PC-9 (cell line): ENCODE results near the gene WNK1. TPM values are rescaled to one million over a fixed set of nuclear protein-coding genes. Genes with fewer than 3 reads are reported as not detected.
A peak's percentile ranks its signal among the peaks of the same experiment; 100 is the strongest.

Experiments
- BruUV-seq: library from RNA; stranded (reverse); fragments of 400-500 nt; replicated peaks from 2 replicates; lab custom pipeline; 2021; lab: Mats Ljungman, UMichigan
- CTCF ChIA-PET: fragments of 300-600 bp; sonication (Branson Sonifier 250); formaldehyde crosslinking; loops from one replicate; lab custom pipeline; 2022; ENCODE audit warnings: antibody characterized with exemption; lab: Charles Lee
- POLR2A ChIA-PET: fragments of 300-600 bp; sonication (Branson Sonifier 250); formaldehyde crosslinking; loops from one replicate; lab custom pipeline; 2022; ENCODE audit warnings: antibody characterized with exemption; ENCODE audit not compliant: unreplicated experiment; lab: Charles Lee
- DNase-seq, 2 experiments: peaks; one replicate each; pipeline versions ENCODE4 v3.0.0 to v3.0.0-alpha.2; 2015 to 2022; ENCODE audit warnings: mixed read lengths in 1 of 2
- H2AFZ ChIP-seq: fragments of 200-600 bp; sonication (generic); 2 replicates; pipeline ENCODE4 v1.8.1; 2017; ENCODE audit warnings: antibody characterized with exemption
- H3F3A ChIP-seq: fragments of 200-600 bp; sonication (generic); 2 replicates; pipeline ENCODE4 v1.8.1; 2017; ENCODE audit warnings: antibody characterized with exemption, mild to moderate bottlenecking, low read depth; ENCODE audit not compliant: insufficient read depth
- H3K27ac ChIP-seq: fragments of 200-600 bp; sonication (generic); 2 replicates; pipeline ENCODE4 v1.6.1; 2016; ENCODE audit warnings: mixed run types
- H3K27me3 ChIP-seq: fragments of 200-600 bp; sonication (generic); 2 replicates; pipeline ENCODE4 v1.6.1; 2016; ENCODE audit warnings: low read depth, mixed run types; ENCODE audit not compliant: insufficient read depth
- H3K36me3 ChIP-seq: fragments of 200-600 bp; sonication (generic); 2 replicates; pipeline ENCODE4 v1.6.1; 2016; ENCODE audit warnings: low read depth, mixed run types
- H3K4me1 ChIP-seq: fragments of 200-600 bp; sonication (generic); replicated peaks from 2 replicates; pipeline ENCODE4 v1.6.1; 2016; ENCODE audit warnings: mixed run types; ENCODE audit not compliant: insufficient read depth
- H3K4me2 ChIP-seq: fragments of 200-600 bp; sonication (generic); 2 replicates; pipeline ENCODE4 v1.6.1; 2017; ENCODE audit warnings: mixed run types
- H3K4me3 ChIP-seq: fragments of 200-600 bp; sonication (generic); 2 replicates; pipeline ENCODE4 v1.6.1; 2016; ENCODE audit warnings: mixed run types
- H3K79me2 ChIP-seq: fragments of 200-600 bp; sonication (generic); 2 replicates; pipeline ENCODE4 v1.6.1; 2017; ENCODE audit warnings: low read depth, mixed run types
- H3K9me2 ChIP-seq: fragments of 200-600 bp; sonication (generic); 2 replicates; pipeline ENCODE4 v1.8.1; 2017; ENCODE audit warnings: mild to moderate bottlenecking; ENCODE audit not compliant: insufficient read depth
- H3K9me3 ChIP-seq: fragments of 200-600 bp; sonication (generic); 2 replicates; pipeline ENCODE4 v1.8.1; 2016; ENCODE audit warnings: low read depth; ENCODE audit not compliant: insufficient read depth
- H4K20me1 ChIP-seq: fragments of 200-600 bp; sonication (generic); 2 replicates; pipeline ENCODE4 v1.8.1; 2017; ENCODE audit not compliant: insufficient read depth
- CTCF ChIP-seq: fragments of 200-600 bp; sonication (generic); conservative IDR thresholded peaks from 2 replicates; pipeline ENCODE4 v1.6.1; 2017; ENCODE audit warnings: mixed run types, antibody characterized with exemption, mild to moderate bottlenecking, moderate library complexity
- EZH2 ChIP-seq: fragments of 200-600 bp; sonication (generic); IDR thresholded peaks from 2 replicates; pipeline ENCODE4 v1.8.0; 2017; ENCODE audit warnings: antibody characterized with exemption, low read depth
- intact Hi-C: fragments of 100-400 bp; cut with micrococcal nuclease; formaldehyde crosslinking; loops from one replicate; pipeline ENCODE4 v1.10.0; 2022; ENCODE audit not compliant: unreplicated experiment
- total RNA-seq: library from RNA; stranded (reverse); gene quantifications from 2 replicates; pipeline ENCODE4 v1.2.3, GENCODE V29; 2021

The WNK1 gene
- total RNA-seq, 1 experiment from 2014 or later, result 142 TPM

GRCh38 chr12:946212-946611 lies 193.8 kb downstream of the WNK1 start:
- Histone ChIP-seq H3K27me3 (no peaks in the 10 kb centered on the region), H3K4me2 (no peak overlapping the region), H2AFZ (no peak overlapping the region), H3K79me2 (peaks cover 66% of the 10 kb centered on the region), H3K9me2 (no peaks in the 10 kb centered on the region), H3K9me3 (no peaks in the 10 kb centered on the region), H3K27ac (no peak overlapping the region), H3K4me3 (no peak overlapping the region), H3K36me3 (peaks cover 7% of the 10 kb centered on the region; the same call in 1 of the 2 replicates), H3F3A (peaks cover 25% of the 10 kb centered on the region), H4K20me1 (no peaks in the 10 kb centered on the region; the same call in 1 of the 2 replicates), H3K4me1 (peaks cover 8% of the 10 kb centered on the region)
- intact Hi-C loops, result loop anchor here (5.0 kb wide), 4 partner anchors 146 to 661 kb away; partner anchors contain the start of genes B4GALNT3 and WNK1
- peak in 1 of 2 experiments; percentile 24 for DNase-seq
- BruUV-seq, result no TSS peak
- ChIA-PET CTCF (no interaction called here), POLR2A (interaction anchor here (0.7 kb wide), 1 partner anchor 589 kb away, joined by 4 read pairs; no protein-coding TSS in a partner anchor)
- TF ChIP-seq CTCF, result no peak
- no peak for TF ChIP-seq EZH2

- TF ChIP-seq EZH2 (no peak), CTCF (no peak)
- POLR2A ChIA-PET, result interaction anchor here (0.5 to 0.7 kb wide), 2 partner anchors 558 to 588 kb away, joined by 3 to 4 read pairs; partner anchors contain the start of gene KDM5A
Measured at GRCh38 chr12:946631-947030, 194.3 kb downstream of the WNK1 start.

GRCh38 chr12:948238-948637 lies 195.9 kb downstream of the WNK1 start:
- intact Hi-C loops, result loop anchor here (2.0 to 5.0 kb wide), 5 partner anchors 144 to 659 kb away; partner anchors contain the start of genes B4GALNT3 and WNK1
- Histone ChIP-seq H3K9me2 (no peaks in the 10 kb centered on the region), H4K20me1 (no peaks in the 10 kb centered on the region; the same call in 1 of the 2 replicates), H3K79me2 (peaks cover 54% of the 10 kb centered on the region), H3K4me2 (peak overlapping the region; percentile 86), H3K9me3 (no peaks in the 10 kb centered on the region), H3K27ac (peak overlapping the region; percentile 79), H3K36me3 (peaks cover 5% of the 10 kb centered on the region; the same call in 1 of the 2 replicates), H3F3A (peaks cover 26% of the 10 kb centered on the region), H3K4me3 (peak overlapping the region; percentile 62), H3K27me3 (no peaks in the 10 kb centered on the region), H3K4me1 (peaks cover 10% of the 10 kb centered on the region), H2AFZ (peak overlapping the region; percentile 88)
- BruUV-seq, result no TSS peak
- POLR2A ChIA-PET, result no interaction called here
- CTCF ChIA-PET, result no interaction called here
- TF ChIP-seq CTCF (no peak), EZH2 (no peak)
- DNase-seq, result peak in 1 of 2 experiments; percentile 18

More at GRCh38 chr12:946631-947030, 194.3 kb downstream of the WNK1 start:
- DNase-seq, result no peak
- Histone ChIP-seq H3K4me1 (peaks cover 8% of the 10 kb centered on the region), H4K20me1 (no peaks in the 10 kb centered on the region; the same call in 1 of the 2 replicates), H3K27me3 (no peaks in the 10 kb centered on the region), H3K9me2 (no peaks in the 10 kb centered on the region), H2AFZ (no peak overlapping the region), H3K9me3 (no peaks in the 10 kb centered on the region), H3K4me2 (no peak overlapping the region), H3F3A (peaks cover 29% of the 10 kb centered on the region), H3K79me2 (peaks cover 65% of the 10 kb centered on the region), H3K4me3 (no peak overlapping the region), H3K36me3 (peaks cover 7% of the 10 kb centered on the region; the same call in 1 of the 2 replicates), H3K27ac (no peak overlapping the region)
- CTCF ChIA-PET, result no interaction called here
- no TSS peak for BruUV-seq
- intact Hi-C loops, result loop anchor here (5.0 kb wide), 4 partner anchors 146 to 661 kb away; partner anchors contain the start of genes B4GALNT3 and WNK1
